Activated gamma-delta T cell (primary cell): ENCODE results near the gene ILF3.
"Not testable (repeated sequence)": the region's sequence is repeated elsewhere in the genome, so short reads cannot be mapped to it uniquely, and the experiment has no call there.

Experiments
- DNase-seq: peaks from one replicate; lab custom pipeline; 2025; lab: John Stamatoyannopoulos, UW

The ILF3 gene

DNA sequence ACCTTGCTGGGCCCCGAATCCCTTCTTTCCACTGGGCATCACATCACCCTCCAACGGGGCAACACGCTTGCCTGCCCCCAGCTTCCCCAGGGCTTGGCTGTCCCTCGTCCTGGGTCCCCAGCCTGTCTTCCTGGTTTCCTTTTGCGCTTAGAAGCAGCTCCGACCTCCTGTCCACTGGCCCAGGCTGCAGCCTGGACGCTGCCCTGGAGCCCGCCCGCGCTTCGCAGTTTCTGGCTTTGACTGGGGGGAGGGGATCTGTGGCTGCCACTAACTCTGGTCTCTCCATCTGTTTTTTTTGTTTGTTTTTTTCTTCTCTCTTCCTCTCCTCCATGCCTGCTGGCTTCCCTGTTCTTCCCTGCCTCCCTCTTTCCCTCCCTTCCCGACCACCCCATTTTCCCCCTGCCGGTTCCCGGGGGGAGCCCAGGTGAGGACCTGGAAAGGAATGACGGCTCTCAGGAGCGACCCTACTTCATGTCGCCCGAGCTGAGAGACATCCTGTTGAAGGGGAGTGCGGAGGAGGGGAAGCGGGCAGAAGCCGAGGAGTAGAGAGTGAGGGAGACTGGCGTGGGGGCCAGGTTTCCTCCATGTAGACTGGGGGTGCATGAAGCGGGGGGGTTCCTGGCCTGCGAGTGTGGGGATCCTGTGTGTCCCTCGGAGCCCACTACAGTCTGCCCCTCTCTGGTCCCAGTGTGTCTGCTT, 11.5 kb upstream of the ILF3 start:
- DNase-seq = no peak

GRCh38 chr19:10643172-10643967, 10.8 kb upstream of the ILF3 start:
- no peak for DNase-seq

- no peak for DNase-seq
Measured at GRCh38 chr19:10643968-10644259, 10.2 kb upstream of the ILF3 start.

GRCh38 chr19:10644260-10645007, 9.7 kb upstream of the ILF3 start:
- peak; percentile 71 for DNase-seq

DNA sequence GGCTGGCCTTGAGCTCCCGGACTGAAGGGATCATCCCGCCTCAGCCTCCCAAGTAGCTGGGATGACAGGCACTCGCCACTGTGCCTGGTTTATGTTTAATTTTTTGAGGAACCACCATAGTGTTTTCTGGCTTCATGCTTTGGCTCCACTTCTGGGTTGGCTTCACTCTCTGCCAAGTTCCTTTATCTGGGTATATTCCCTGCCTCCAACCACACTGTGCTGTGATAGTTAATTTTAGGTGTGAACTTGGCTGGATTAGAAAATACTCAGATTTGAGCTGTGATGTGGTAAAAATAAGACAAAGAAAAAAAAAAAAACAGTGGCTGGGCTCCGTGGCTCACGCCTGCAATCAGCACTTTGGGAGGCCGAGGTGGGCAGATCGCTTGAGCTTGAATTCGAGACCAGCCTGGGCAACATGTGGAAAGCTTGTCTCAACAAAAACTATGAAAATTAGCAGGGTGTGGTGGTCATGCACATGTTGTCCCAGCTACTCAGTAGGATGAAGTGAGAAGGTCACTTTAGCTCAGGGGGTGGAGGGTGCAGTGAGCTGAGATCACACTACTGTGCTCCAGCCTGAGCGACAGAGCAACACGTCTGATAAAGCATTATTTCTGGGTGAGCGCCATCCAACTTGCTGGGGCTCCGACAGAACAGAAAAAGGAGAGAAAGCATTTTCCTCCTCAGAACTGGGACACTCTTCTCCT, 7.5 kb upstream of the ILF3 start:
- no peak for DNase-seq

- DNase-seq = no peak
Measured at GRCh38 chr19:10648360-10648759, 5.8 kb upstream of the ILF3 start.

GRCh38 chr19:10651851-10652250, 2.3 kb upstream of the ILF3 start:
- DNase-seq = no peak

DNA sequence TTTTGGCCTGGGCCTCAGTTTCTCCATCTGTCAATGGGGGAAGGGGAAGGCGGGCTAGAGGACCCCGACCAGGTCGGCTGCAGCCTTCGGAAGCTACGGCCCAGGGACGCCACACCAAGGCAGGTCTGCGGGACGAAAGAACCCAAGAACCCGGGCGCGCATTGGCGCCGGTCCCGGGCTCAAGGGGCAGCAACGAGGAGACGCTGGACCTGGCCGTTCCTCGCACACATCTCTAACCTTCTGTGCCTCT, 739 bp upstream of the ILF3 start:
- DNase-seq = no peak

DNA sequence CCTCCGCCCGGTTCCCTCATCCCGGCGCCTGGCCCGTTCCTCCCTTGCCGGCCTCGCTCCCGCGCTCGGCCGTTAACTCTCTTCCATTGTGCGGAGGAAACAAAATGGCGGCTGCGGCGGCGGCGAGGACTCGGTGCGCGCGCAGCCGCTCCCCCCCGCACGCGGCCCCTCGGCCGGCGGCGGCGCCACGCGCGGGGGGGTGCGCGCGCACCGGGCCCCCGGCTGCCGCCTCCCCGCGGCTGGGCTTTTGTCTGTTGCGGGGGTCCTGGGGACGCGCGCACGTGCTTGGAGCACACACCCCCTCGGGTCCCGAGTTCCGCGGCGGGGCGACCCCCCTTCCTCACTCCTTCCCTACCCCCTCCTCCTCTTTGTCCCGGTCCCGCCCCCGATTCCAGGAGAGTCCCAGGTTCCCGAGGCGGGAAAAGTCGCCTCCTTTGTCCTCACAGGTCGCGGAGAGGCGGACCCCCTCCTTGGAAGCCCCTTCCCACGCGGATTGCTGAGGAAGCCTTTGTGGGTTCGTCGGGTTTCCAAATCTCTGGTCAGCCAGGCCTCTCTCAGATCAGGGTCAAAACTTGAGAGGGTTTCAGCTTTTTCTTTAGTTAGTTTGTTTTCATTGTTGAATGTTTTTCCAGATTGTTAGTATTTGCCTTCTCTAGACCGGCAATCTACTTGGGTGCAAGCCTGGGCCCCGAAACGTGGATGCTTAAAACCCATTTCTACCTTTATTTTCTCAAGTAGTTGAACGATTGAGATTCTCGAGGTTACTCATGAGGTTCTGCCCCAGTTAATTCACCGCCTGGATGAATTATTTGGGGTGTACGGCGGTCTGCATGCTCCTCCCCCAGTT, 687 bp downstream of the ILF3 start:
- peak; percentile 62 for DNase-seq

- DNase-seq = no peak
Measured at GRCh38 chr19:10655457-10656312, 1.5 kb downstream of the ILF3 start.

DNA sequence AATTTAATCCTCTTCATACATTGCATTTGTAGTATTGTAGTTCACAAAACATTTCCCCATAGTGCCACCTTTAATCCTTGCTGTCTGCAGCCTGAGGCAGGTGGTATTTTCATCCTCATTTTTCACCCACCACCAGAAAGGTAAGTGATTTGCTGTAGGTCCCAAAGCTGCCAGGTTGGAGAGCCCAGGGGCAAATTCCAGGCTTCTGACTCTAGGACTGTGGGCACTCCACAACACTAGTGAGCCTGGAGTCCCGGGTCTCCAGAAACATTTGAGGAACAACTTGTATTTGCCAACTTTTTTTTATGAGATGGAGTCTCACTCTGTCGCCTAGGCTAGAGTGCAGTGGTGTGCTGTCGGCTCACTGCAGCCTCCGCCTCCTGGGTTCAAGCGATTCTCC, 6.2 kb downstream of the ILF3 start:
- no peak for DNase-seq

- DNase-seq = no peak
Measured at GRCh38 chr19:10661946-10662345, 7.8 kb downstream of the ILF3 start.

DNA sequence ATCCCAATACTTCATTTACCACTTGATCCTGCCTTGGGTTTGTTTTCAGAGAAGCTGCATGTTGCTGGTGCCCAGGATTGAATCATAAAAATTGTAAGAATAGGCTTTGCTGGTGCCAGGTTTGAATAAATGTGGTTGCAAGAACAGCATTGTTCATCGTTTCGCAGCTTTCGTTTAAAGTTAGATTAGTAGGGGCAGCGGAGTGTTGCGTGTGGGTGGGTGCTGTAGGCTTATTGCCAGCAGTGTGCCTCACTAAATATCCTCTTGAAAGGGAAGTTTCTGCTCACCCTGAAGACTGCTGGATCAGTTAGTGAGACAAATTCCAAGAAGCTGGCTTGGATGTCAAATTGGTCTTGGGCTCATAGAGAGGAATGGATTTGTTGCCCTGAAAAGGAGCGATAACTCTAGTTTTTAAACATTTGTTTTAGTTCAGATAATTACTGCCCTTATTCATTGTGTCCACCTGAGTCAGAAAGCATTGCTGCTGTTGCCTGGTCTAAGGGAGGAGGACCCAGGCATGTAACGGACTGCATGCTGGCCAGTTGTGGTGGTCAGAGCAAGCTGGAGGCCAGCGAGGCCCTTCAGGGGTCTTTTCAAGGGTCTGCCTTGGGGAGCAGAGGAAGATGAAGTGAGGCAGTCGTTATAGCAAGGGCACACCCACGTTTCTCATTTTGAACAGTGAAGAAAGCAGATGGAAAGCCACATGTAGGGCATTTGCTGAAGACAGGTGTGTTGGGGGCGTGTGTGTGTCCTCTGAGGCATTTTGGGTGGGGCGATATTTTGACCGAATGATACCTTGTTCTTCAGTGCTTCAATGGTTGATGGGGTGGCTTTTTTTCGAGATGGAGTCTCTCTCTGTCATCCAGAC, 8.5 kb downstream of the ILF3 start:
- DNase-seq = no peak

DNA sequence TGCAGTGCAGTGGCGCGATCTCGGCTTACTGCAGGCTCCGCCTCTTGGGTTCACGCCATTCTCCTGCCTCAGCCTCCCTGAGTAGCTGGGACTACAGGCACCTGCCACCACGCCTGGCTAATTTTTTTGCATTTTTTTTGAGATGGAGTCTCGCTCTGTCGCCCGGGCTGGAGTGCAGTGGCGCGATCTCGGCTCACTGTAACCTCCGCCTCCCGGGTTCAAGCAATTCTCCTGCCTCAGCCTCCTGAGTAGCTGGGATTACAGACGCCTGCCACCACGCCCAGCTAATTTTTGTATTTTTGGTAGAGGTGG, 9.1 kb downstream of the ILF3 start:
- not testable (repeated sequence) for DNase-seq

DNA sequence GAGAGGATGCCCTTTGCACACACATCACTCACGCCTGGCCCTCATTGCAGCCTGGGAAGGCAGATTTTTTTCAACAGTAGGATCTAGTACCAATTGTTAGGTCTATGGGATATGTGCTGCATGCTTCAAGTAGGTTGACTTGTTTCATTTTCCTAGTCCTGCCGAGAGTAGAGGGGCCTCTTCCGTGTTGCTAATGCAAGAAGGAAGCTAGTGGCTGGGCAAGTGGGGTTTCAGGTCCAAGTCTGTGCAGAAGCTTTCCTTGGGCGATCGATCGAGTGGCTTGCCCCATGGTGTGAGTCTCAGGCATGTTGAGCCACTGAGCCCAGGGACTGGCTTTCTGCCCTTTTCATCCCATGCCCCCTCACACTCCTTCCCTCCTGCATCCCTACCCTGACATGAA, 13.7 kb downstream of the ILF3 start:
- DNase-seq = no peak

DNA sequence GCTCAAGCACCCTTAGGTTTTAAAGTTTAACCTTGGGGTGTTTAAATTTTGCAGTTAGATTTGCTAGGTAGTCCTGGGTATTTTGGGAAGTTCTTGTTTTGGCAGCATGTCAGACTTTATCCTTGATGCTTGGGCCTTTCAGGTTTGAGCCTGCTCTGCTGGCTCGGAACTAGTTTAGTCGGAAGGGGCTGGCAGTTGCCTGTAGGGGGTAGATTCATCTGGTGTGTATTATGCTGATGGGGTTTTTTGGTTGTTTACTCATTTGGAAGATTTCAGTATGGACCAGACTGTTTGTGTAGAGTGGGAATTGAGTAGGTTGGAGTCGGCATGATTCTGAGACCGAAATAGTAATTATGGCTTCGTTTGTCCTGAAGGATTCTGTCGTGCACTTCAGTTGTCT, 15.1 kb downstream of the ILF3 start:
- DNase-seq = no peak

- no peak for DNase-seq
Measured at GRCh38 chr19:10670182-10670581, 16.0 kb downstream of the ILF3 start.

- DNase-seq = no peak
Measured at GRCh38 chr19:10670876-10671804, 17.0 kb downstream of the ILF3 start.

DNA sequence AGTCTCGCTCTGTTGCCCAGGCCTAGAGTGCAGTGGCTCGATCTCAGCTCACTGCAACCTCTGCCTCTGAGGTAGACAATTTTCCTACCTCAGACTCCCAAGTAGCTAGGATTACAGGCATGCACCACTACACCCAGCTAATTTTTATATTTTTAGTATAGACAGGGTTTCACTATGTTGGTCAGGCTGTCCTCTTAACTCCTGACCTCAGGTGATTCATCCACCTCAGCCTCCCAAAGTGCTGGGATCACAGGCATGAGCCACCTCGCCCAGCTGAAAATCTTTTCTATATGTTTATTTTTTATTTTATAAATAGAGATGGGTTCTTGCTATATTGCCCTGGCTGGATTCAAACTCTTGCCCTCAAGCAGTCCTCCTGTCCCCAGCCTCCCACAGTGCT, 17.8 kb downstream of the ILF3 start:
- DNase-seq = not testable (repeated sequence)
